Globus pallidus (tissue), 1 donor: ENCODE results near the gene SH3TC1.

Experiments used
- DNase-seq: peaks from one replicate; pipeline ENCODE4 v3.0.0-alpha.2; 2015; ENCODE audit warnings: low spot score

Gene SH3TC1

GRCh38 chr4:8198906-8199593 lies at the start of gene SH3TC1:
TSS of gene SH3TC1 (plus strand) at chr4:8199290. CDS start at chr4:8205195, 5,905 bp downstream.
- peak; percentile 76 for DNase-seq

DNA sequence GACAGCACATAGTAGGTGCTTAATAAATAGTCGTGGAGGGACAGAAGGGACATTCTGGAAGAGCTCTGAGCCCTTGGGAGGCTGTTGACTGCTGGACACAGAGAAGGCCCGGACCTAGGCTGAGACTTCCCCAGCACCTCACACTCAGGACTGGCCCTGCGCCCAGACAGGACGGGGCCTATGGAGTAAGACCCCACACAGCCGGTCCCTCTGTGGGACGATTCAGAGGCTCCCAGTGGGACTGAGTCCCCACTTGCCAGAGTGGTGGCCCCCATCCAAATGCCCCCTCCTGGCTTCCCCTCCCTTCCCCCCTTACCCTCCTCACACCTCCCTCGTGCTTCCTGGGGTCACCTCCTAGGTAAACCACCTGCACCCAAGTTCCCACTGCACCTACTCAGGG lies 49.4 kb upstream of the SH3TC1 start:
- DNase-seq = no peak

DNA sequence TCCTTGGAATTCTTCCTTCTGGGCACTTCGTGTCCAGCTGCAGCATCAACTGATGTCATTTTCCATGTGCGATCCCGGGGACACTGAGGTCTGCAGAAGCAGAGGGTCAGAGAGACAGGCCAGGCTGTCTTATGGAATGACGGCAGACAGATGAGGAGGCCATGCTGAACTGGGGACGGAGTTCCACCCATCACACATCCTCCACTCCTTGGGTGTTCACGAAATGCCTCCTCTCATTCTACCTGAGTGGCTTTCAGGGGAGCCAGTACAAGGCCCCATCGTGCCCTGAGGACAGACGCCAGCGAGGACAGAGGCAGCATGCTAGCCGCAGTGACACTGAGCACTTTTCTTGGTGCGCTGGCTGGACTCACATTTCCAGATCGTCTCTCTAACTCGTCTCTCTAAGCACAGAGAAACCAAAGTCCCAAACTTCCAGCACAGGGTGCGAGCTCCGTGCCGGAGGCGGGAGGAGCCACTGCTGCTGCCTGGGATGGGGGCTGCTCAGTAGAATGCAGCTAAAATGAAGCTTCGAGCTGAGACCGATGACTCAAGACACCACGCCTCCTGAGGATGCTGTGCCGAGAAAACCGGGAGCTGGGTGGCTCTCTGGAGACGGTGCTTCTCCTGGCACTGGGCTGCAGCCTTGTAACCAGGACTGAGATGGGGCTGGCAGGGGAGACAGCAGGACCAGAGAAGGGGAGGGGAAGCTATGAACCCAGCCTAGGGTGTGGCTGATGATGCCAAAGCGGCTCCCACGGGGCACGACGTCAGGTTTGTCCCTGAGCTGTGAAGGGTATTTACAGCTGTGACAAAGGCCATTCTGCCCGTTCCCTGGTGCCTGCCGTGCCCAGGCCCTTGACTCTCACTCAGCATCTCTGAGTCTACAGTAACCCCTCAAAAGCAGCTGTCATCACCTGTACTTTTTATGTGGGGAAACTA lies 48.7 kb upstream of the SH3TC1 start:
- DNase-seq = no peak

- DNase-seq = no peak
Measured at GRCh38 chr4:8151165-8151650, 47.9 kb upstream of the SH3TC1 start.

DNA sequence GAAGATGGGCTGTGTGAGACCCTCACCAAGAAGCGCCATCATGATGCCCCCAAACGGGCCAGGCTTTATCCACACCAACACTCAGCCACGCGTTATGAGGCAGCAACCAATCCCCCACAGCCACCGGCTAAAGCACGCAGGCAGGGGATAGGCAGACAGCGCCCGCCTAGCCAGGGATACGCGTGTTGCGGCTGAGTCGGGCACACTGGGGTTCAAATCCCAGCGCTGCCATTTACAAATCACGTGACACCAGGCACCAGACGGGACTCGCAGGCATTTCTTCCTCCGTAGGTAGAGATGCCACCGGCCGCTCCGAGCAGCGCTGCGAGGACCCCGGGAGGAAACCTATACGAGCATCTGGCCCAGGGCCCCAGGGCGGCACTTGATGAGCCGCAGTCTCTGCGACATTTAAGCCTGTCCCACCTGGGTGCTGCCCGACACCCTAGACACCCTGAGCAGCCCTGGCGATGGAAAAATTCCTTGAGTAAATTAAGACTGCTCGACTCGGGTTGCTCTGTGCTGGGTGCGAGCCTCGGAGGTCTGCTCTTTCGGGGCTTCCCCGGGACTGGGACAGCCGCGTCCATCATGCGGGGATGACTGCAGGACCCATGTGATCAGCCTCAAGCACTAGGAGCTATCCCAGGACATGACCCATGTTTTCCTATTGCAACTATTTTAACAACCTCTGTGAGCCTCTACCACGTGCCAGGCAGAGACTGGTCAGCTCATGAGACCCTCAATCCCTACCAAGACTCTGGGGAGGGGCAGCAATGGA lies 46.8 kb upstream of the SH3TC1 start:
- no peak for DNase-seq

DNA sequence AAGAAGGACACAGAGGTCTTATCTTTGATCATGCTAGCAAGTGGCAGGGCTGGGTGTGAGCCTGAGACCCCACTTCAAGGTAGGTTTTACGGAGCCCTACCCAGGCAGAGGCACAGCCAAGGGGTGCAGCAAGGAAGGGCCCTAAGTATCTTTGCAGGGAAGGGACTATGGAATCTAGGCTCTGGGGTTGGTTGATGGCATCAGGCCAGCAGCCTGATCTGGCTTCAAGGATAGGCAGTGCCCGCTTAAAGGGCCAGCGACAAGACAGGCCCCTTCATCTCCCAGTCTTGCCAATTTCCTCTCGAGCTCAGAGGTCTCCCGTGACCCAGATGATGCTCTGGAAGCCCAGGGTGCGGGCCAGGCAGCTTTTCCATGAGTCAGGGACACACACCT lies 46.2 kb upstream of the SH3TC1 start:
- no peak for DNase-seq

GRCh38 chr4:8153441-8153840 lies 45.6 kb upstream of the SH3TC1 start:
- no peak for DNase-seq

DNA sequence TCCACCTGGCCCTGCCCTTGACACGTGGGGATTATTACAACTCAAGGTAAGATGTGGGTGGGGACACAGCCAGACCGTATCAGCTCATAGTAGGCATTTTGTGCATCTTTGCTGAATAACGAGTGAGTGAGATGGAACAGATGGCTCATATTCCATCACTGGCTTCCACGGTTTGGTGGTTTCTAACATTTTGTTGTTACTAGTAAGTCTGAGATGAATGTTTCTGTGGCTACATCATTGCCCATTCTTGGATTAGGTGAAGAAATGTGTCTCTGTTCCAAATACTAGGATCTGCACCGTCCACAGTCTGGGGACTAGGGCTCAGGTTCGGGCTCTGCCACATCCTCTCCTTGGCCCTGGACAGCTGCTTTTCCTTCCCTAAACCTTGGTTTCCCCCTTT lies 44.0 kb upstream of the SH3TC1 start:
- no peak for DNase-seq

DNA sequence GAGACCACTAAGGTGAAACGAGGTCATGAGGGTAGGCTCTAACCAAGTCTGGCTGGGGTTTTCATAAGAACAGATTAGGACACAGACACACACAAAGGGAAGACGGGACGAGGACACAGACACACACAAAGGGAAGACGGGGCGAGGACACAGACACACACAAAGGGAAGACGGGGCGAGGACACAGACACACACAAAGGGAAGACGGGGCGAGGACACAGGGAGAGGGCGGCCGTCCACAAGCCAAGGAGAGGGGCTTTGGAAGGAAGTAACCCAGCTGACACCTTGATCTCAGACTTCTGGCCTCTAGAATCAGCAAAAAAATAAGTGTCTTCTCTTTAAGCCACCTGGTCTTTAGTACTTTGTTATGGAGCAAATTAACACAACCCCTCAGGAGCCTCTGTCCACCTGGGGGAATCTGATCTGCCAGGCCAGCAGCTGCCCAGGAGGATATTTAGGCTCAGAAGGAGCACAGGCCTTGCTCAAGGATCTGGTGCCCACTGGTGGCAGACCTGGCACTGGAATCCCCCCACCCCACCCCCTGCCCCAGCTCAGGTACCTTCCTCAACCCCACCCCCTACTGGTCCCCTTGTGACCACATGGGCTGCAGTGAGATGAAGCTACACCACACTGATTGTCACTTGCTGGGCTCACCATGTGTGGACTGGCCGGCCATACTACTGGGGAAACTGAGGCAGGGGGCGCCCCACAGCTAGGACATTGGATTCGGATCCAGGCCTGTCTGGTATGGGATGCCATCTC lies 43.2 kb upstream of the SH3TC1 start:
- DNase-seq = no peak

GRCh38 chr4:8156617-8157016 lies 42.5 kb upstream of the SH3TC1 start:
- DNase-seq = no peak

DNA sequence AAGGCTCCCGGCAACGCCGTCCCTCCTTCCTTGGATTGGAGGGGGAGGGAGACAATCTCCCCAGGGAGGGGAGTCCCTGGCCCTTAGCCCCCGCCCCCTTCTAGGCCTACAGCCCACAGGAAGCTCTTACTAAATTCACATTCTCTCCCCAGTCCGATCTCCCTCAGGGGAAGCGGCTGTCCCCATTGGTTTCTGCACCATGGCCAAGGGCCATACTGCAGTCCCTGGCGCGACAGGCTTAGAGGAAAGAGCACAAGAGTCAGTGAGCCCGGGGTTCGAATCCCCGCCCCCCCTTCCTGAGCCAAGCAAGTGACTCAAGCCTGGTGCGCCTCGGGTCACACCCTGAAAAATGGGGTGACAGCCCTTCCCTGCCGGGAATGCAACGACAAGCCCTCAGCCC lies 41.6 kb upstream of the SH3TC1 start:
- DNase-seq = no peak

GRCh38 chr4:8157944-8158709 lies 41.0 kb upstream of the SH3TC1 start:
- no peak for DNase-seq

DNA sequence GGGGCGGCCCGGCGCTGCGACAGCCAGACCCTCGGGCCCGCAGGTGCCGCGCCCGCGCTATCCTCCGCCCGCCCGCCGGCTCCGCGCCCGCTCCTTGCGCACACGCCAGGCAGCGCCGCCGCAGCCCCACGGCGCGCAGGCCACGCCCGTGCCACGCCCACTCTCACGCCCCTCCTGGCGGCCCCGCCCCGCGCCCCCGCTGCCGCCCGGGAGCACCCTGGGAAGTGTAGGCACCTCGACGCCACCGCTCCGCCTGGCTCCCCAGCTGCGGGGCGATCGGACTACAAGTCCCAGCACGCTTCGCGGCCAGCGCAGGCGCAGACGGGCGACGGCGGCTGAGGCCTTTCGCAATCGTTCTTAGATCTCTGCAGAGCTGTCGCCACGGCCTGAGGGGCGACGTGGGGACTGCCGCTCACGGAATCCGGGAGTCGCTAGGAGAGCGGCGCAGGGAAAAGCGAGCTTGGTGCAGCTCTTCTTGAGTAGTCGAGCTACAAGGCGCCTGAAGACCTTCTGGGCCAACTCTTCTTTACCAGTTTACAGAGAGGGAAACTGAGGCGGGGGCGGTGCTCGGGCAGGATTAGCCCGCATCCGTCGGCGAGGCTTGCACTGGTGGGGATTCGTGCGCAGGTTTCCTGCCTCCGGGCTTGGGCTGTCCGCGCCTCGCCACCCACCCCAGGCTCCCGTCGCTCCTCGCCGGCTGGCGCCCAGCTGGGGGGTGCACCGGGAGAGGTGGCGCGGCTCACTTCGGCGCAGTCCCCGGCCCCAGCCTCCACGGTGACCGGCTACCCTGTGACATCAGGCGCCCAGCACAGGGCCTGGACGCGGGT lies 40.2 kb upstream of the SH3TC1 start, which contains the start of gene ABLIM2:
Gene ABLIM2 (minus strand): TSS at position 104 of the 827 bp plus-strand sequence. CDS start 124 bp downstream, outside the sequence.
- peak; percentile 96 for DNase-seq

GRCh38 chr4:8159537-8160232 lies 39.4 kb upstream of the SH3TC1 start:
- DNase-seq = no peak

GRCh38 chr4:8160233-8160560 lies 38.9 kb upstream of the SH3TC1 start:
- no peak for DNase-seq

DNA sequence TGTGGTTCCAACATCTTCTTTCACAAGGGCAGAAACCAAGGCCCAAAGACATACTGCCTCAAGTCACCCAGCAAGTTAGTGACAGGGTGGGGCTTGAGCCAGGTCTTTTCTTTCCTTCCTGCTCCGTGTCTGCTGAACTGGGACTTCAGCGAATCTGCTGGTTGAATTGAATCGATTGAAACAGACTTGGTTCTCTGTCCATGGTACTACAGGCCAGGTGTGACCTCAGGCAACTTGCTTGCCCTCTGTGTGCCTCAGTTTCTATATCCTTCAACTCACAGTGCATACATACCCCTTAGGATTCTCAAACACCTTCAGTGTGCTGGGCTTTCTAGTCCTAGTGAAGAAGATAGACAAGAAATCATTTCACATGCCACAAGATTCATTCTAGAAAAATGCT lies 38.5 kb upstream of the SH3TC1 start:
- no peak for DNase-seq

DNA sequence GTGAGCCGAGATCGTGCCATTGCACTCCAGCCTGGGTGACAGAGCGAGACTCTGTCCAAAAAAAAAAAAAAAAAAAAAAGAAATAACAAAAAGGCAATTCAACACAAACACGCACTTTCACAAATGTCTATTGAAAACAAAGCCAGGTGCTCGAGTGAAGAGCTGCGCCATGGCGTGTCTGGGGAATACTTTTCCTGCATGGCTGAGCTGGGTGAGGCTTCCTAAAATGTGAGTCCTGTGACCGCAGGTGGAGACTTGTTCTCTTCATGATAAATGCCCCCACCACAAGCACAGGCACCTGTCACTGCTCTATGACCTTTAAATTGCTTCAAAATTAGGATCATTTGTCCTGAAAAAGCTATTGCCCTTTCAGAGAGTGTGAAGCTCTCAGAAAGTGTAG lies 36.5 kb upstream of the SH3TC1 start:
- no peak for DNase-seq

DNA sequence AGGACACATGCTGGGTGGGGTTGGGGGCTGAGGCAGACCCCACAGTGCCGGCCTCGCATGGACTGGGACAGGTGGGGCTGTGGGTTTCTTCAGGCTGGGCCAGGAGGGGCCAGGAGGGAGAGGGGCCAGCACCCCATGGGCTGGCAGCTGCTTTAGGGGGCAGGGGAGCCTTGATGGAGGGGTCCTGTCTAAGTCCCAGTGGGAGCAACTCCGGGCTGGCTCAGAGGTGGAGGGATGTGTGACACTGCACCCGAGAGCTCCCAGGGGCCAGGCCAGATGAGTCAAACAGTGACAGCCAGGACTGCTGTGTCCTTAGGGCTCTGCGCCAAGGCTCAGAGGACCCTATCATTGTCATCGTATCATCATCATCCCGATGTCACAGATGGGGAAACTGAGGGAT lies 36.1 kb upstream of the SH3TC1 start:
- DNase-seq = no peak
